Measurements from ENCODE around the gene CSMD2. TPM values are rescaled to one million over a fixed set of nuclear protein-coding genes. Genes with fewer than 3 reads are reported as not detected.

The CSMD2 gene
- total and polyA plus RNA-seq, 2 donors from 2014 or later: 0.47 TPM; not detected in 1

DNA sequence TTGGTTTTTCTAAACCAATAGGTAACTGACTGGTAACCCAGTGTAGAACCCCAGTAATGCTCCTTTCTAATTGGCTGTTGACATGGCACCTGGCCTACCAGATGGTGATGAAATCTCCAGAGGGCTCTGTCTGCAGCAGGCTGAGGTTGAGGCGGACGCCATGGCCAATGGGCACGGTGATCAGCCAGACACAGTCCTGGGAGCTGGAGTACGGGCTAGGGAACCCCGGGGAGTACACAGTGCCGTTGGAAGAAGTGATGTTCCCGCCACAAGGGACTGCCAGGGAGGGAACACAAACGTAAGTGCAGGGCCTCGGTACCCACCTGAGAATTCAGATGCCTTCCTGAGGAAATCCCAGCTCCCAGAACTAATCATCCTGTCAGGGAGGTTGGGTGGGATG is 562.8 kb downstream of the CSMD2 start:
- no peak for FAIRE-seq
- peak in 1 of 5 donors; percentile 57 for DNase-seq
- no peak for TF ChIP-seq CTCF (IDR thresholded peaks at IDR 0.05; ENCODE audit: borderline replicate concordance, extremely low read depth, insufficient read depth)
- no peak overlapping the region for H3K27ac ChIP-seq (ENCODE audit: low read depth in 2 of 2, low read length in 2 of 2)
- intact Hi-C loops (cut with DNase I): no loop called here
- no peaks in the 10 kb centered on the region for H3K4me1 ChIP-seq (ENCODE audit: control insufficient read depth in 2 of 3, insufficient read depth in 2 of 3, low read depth in 1 of 3, low read length in 3 of 3)
- no peak overlapping the region for H3K9ac ChIP-seq (ENCODE audit: low read length in 3 of 3)
- H3K36me3 ChIP-seq (ENCODE audit: control insufficient read depth in 2 of 3, insufficient read depth in 3 of 3, low read length in 3 of 3): no peaks in the 10 kb centered on the region
- H3K4me3 ChIP-seq (ENCODE audit: low read length in 3 of 3): no peak overlapping the region
- no peaks in the 10 kb centered on the region for H3K27me3 ChIP-seq (ENCODE audit: control insufficient read depth, insufficient read depth, low read length)
- H3K9me3 ChIP-seq (ENCODE audit: control insufficient read depth in 2 of 3, insufficient read depth in 1 of 3, low read length in 3 of 3): no peaks in the 10 kb centered on the region

- Histone ChIP-seq H3K4me1 (ENCODE audit: control insufficient read depth in 2 of 3, insufficient read depth in 2 of 3, low read depth in 1 of 3, low read length in 3 of 3) (no peaks in the 10 kb centered on the region), H3K36me3 (ENCODE audit: control insufficient read depth in 2 of 3, insufficient read depth in 3 of 3, low read length in 3 of 3) (no peaks in the 10 kb centered on the region), H3K9me3 (ENCODE audit: control insufficient read depth in 2 of 3, insufficient read depth in 1 of 3, low read length in 3 of 3) (no peaks in the 10 kb centered on the region), H3K27ac (ENCODE audit: low read depth in 2 of 2, low read length in 2 of 2) (no peak overlapping the region), H3K9ac (ENCODE audit: low read length in 3 of 3) (no peak overlapping the region), H3K4me3 (ENCODE audit: low read length in 3 of 3) (no peak overlapping the region), H3K27me3 (ENCODE audit: control insufficient read depth, insufficient read depth, low read length) (no peaks in the 10 kb centered on the region)
- TF ChIP-seq CTCF (IDR thresholded peaks at IDR 0.05; ENCODE audit: borderline replicate concordance, extremely low read depth, insufficient read depth): no peak
- intact Hi-C loops (cut with DNase I): no loop called here
- DNase-seq: no peak
- FAIRE-seq: no peak
Observed at GRCh38 chr1:33601751-33602150, 563.3 kb downstream of the CSMD2 start.

DNA sequence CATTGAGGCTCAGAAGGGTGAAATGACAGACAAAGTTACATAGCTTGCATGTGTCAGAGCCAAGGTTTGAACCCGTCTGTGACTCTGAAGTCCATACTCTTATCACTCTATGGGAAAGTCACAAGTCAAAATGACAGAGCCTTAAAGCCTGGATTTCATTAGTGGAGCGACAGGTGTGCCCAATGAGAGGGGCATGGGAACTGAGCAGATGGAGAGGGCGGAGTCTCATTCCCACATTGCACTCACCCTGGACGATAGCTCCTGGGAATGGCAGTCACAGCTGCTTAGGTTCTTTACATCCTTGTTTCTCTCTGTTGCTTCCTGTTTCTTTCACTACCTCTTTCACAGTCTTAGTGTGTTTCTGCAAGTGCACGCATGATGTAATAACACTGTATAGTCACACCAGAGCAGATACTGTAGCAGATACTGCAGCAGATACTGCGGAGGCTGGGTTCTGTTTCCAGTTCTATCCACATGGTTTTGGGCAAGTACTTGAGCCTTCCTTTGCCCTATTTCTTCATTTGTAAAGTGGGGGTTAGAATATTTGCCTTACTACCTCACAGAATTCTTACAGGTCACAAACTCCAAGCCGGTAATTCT is 565.4 kb downstream of the CSMD2 start:
- no peak overlapping the region for H3K9ac ChIP-seq (ENCODE audit: low read length in 3 of 3)
- no peak for FAIRE-seq
- no peaks in the 10 kb centered on the region for H3K36me3 ChIP-seq (ENCODE audit: control insufficient read depth in 2 of 3, insufficient read depth in 3 of 3, low read length in 3 of 3)
- no peaks in the 10 kb centered on the region for H3K4me1 ChIP-seq (ENCODE audit: control insufficient read depth in 2 of 3, insufficient read depth in 2 of 3, low read depth in 1 of 3, low read length in 3 of 3)
- intact Hi-C loops (cut with DNase I): no loop called here
- H3K9me3 ChIP-seq (ENCODE audit: control insufficient read depth in 2 of 3, insufficient read depth in 1 of 3, low read length in 3 of 3): no peaks in the 10 kb centered on the region
- no peak overlapping the region for H3K27ac ChIP-seq (ENCODE audit: low read depth in 2 of 2, low read length in 2 of 2)
- H3K27me3 ChIP-seq (ENCODE audit: control insufficient read depth, insufficient read depth, low read length): no peaks in the 10 kb centered on the region
- TF ChIP-seq CTCF (IDR thresholded peaks at IDR 0.05; ENCODE audit: borderline replicate concordance, extremely low read depth, insufficient read depth): no peak
- no peak for DNase-seq
- no peak overlapping the region for H3K4me3 ChIP-seq (ENCODE audit: low read length in 3 of 3)

- Histone ChIP-seq H3K4me1 (ENCODE audit: control insufficient read depth in 2 of 3, insufficient read depth in 2 of 3, low read depth in 1 of 3, low read length in 3 of 3) (no peaks in the 10 kb centered on the region), H3K9ac (ENCODE audit: low read length in 3 of 3) (no peak overlapping the region), H3K36me3 (ENCODE audit: control insufficient read depth in 2 of 3, insufficient read depth in 3 of 3, low read length in 3 of 3) (no peaks in the 10 kb centered on the region), H3K27ac (ENCODE audit: low read depth in 2 of 2, low read length in 2 of 2) (no peak overlapping the region), H3K27me3 (ENCODE audit: control insufficient read depth, insufficient read depth, low read length) (no peaks in the 10 kb centered on the region), H3K4me3 (ENCODE audit: low read length in 3 of 3) (no peak overlapping the region), H3K9me3 (ENCODE audit: control insufficient read depth in 2 of 3, insufficient read depth in 1 of 3, low read length in 3 of 3) (no peaks in the 10 kb centered on the region)
- TF ChIP-seq CTCF (IDR thresholded peaks at IDR 0.05; ENCODE audit: borderline replicate concordance, extremely low read depth, insufficient read depth): no peak
- FAIRE-seq (no peak), DNase-seq (no peak)
- intact Hi-C loops (cut with DNase I): no loop called here
Observed at GRCh38 chr1:33588726-33589125, 576.3 kb downstream of the CSMD2 start.

Measured in kidney (tissue), 14 donors.